CD4-positive, CD25-positive, alpha-beta regulatory T cell (primary cell): ENCODE results near the gene CBFA2T2. TPM values are rescaled to one million over a fixed set of nuclear protein-coding genes. Genes with fewer than 3 reads are reported as not detected.

ENCODE experiments used
- ATAC-seq, 2 donors: fragments of 150-1000 bp; cut with Tn5 transposase; one replicate each; pipeline ENCODE4 v1.10.0; 2021; ENCODE audit warnings: low read depth in 2 of 2, moderate number of reproducible peaks in 2 of 2, moderate library complexity in 1 of 2
- DNase-seq, 3 donors: peaks; one replicate each; pipeline versions ENCODE4 v3.0.0 to v3.0.0-alpha.2; 2012 to 2022; ENCODE audit warnings: mixed read lengths in 1 of 3
- H3K27ac ChIP-seq: one replicate; pipeline ENCODE4 v1.7.0; 2013; ENCODE audit warnings: mild to moderate bottlenecking, low read length; ENCODE audit not compliant: insufficient read depth, poor library complexity, severe bottlenecking
- H3K27me3 ChIP-seq: one replicate; pipeline ENCODE4 v1.7.0; 2013; ENCODE audit warnings: low read length; ENCODE audit not compliant: control insufficient read depth, insufficient read depth
- H3K36me3 ChIP-seq: one replicate; pipeline ENCODE4 v1.7.0; 2013; ENCODE audit warnings: mild to moderate bottlenecking, low read length, moderate library complexity; ENCODE audit not compliant: control insufficient read depth, insufficient read depth
- H3K4me1 ChIP-seq: 2 replicates; pipeline ENCODE4 v1.7.0; 2013; ENCODE audit warnings: mild to moderate bottlenecking, low read length; ENCODE audit not compliant: insufficient read depth, control insufficient read depth, poor library complexity, severe bottlenecking
- H3K4me3 ChIP-seq: one replicate; pipeline ENCODE4 v1.7.0; 2013; ENCODE audit warnings: low read depth, mild to moderate bottlenecking, low read length, moderate library complexity
- H3K9me3 ChIP-seq, 2 experiments: 1 replicate in 1 of 2; 2 replicates in 1 of 2; pipeline ENCODE4 v1.7.0; 2013; ENCODE audit warnings: low read length in 2 of 2, mild to moderate bottlenecking in 1 of 2, moderate library complexity in 1 of 2; ENCODE audit not compliant: control insufficient read depth in 2 of 2
- H3K27ac Mint-ChIP-seq, 3 donors: one replicate each; pipeline ENCODE4 v1.8.0; 2020 to 2022; ENCODE audit warnings: mild to moderate bottlenecking in 3 of 3, mixed read lengths in 3 of 3, moderate library complexity in 2 of 3
- H3K27me3 Mint-ChIP-seq: one replicate; pipeline ENCODE4 v1.8.0; 2022; ENCODE audit warnings: mild to moderate bottlenecking, mixed read lengths
- H3K36me3 Mint-ChIP-seq: one replicate; pipeline ENCODE4 v1.8.0; 2020; ENCODE audit warnings: mixed read lengths
- H3K4me1 Mint-ChIP-seq, 4 donors: one replicate each; pipeline ENCODE4 v1.8.0; 2020 to 2022; ENCODE audit warnings: mixed read lengths in 4 of 4, mild to moderate bottlenecking in 1 of 4
- H3K4me3 Mint-ChIP-seq, 4 donors: one replicate each; pipeline ENCODE4 v1.8.0; 2020 to 2022; ENCODE audit warnings: mild to moderate bottlenecking in 4 of 4, mixed read lengths in 4 of 4, moderate library complexity in 3 of 4
- H3K9me3 Mint-ChIP-seq, 7 donors: one replicate each; pipeline ENCODE4 v1.8.0; 2020 to 2022; ENCODE audit warnings: mixed read lengths in 7 of 7, mild to moderate bottlenecking in 3 of 7, moderate library complexity in 2 of 7
- polyA plus RNA-seq, 4 donors: library from polyadenylated mRNA; unstranded; fragments of 300-500 nt; fragmentation: Illumina TruSeq; gene quantifications; one replicate each; pipeline ENCODE4 v1.2.3, GENCODE V29; 2021
- total RNA-seq: library from RNA; stranded (reverse); gene quantifications from one replicate; pipeline ENCODE4 v1.2.3, GENCODE V29; 2022

The CBFA2T2 gene
- total and polyA plus RNA-seq, 5 donors from 2014 or later = 11.8 to 31.0 (median 14.0) TPM

DNA sequence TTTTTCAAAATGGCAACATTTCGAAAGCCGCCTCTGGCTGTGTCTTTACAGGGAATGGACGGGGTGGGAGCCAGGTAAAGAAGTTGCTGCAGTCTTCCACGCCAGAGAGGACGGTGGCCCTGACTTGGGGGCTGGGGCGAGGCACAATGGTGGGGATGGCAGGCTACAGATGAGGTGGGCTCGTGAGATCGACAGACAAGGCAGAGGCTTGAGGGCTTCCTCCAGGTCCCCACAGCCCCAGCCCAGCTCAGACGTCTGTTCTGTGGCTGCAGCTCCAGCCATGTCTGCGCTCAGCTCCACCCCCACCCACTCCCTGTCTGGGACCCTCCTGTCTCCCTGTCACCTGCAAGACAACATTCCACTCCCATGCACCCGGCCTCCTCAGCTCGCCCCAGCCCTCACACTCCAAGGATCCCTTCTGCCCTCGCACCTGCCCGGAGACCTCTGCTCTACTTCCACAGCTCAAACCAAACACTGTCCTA is 164.8 kb downstream of the CBFA2T2 start:
- Histone ChIP-seq H3K36me3 (no peaks in the 10 kb centered on the region), H3K4me1 (peaks cover under 1% of the 10 kb centered on the region), H3K4me3 (no peak overlapping the region), H3K27ac (no peak overlapping the region), H3K9me3 (no peaks in the 10 kb centered on the region), H3K27me3 (no peaks in the 10 kb centered on the region)
- Mint-ChIP-seq H3K4me3 (peak overlapping the region in 1 of 4 donors; percentile 41), H3K36me3 (no peaks in the 10 kb centered on the region), H3K27me3 (no peaks in the 10 kb centered on the region), H3K4me1 (peaks cover 4 to 25% (median 13%) of the 10 kb centered on the region in 4 donors), H3K9me3 (no peaks in the 10 kb centered on the region), H3K27ac (no peak overlapping the region)
- no peak for DNase-seq
- ATAC-seq = no peak

DNA sequence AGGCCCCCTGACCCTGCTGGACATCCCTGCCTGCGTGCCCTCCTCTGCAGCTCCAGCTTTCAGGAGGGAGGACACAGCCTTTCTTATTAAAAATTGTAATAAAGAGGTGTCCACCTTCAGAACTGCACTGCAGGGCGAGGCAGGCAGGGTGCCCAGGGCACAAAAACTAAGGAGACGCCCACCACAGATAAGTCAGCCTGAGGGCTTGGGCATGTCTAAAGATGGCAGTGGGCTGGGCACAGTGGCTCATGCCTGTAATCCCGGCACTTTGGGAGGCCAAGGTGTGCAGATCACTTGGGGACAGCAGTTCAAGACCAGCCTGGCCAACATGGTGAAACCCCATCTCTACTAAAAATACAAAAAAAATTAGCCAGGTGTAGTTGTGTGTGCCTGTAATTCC is 165.3 kb downstream of the CBFA2T2 start:
- DNase-seq = no peak
- Histone ChIP-seq H3K4me1 (no peaks in the 10 kb centered on the region), H3K9me3 (no peaks in the 10 kb centered on the region), H3K4me3 (no peak overlapping the region), H3K36me3 (no peaks in the 10 kb centered on the region), H3K27ac (no peak overlapping the region), H3K27me3 (no peaks in the 10 kb centered on the region)
- H3K27ac Mint-ChIP-seq = no peak overlapping the region
- no peak for ATAC-seq
- no peak overlapping the region for H3K4me3 Mint-ChIP-seq
- peaks cover 4 to 23% (median 12%) of the 10 kb centered on the region in 4 donors for H3K4me1 Mint-ChIP-seq
- no peaks in the 10 kb centered on the region for H3K27me3 Mint-ChIP-seq
- H3K36me3 Mint-ChIP-seq = no peaks in the 10 kb centered on the region
- H3K9me3 Mint-ChIP-seq = no peaks in the 10 kb centered on the region

DNA sequence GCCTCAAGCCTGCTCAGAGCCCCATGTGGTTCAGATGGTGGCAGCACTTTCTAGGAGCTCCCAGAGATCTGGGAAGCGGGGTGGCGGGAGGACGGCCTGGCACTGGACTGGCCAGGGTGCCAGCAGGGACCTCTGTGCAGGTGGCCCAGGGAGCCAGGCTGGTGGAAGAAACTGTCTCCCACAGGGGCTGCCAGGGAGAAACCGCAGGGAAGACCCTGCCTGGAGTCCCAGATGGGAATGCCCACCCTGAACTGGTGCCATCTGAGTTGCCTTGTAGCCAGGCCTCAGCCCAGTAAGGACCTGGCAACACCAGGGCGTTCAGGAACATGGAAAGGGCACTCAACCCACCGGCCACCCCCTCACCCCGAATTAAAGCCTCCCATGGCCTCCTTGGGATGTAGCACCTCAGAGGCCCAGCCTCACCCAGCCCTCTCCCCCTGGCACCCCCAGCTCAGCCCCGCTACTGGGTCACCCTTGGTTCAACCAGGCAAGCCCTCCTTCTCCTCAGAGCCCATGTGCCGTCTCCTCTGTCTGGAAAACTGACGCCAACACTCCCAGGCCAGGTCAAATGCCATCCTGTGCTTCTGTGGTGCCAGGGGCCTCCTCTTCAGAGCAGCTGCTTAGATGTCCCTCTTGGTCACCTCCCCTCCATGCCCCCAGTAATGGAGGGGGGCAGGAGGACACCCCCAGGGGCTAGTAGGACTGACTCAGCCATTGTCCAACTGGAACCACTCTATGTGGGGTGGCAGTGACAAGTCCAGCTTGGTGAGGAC is 166.3 kb downstream of the CBFA2T2 start:
- no peaks in the 10 kb centered on the region for H3K36me3 ChIP-seq
- no peak for ATAC-seq
- H3K4me3 ChIP-seq = no peak overlapping the region
- no peaks in the 10 kb centered on the region for H3K4me1 ChIP-seq
- DNase-seq = no peak
- no peaks in the 10 kb centered on the region for H3K9me3 ChIP-seq
- H3K27ac ChIP-seq = no peak overlapping the region
- Mint-ChIP-seq H3K4me1 (peaks cover 4 to 21% (median 12%) of the 10 kb centered on the region in 4 donors), H3K36me3 (no peaks in the 10 kb centered on the region), H3K4me3 (no peak overlapping the region), H3K27ac (no peak overlapping the region), H3K9me3 (no peaks in the 10 kb centered on the region), H3K27me3 (no peaks in the 10 kb centered on the region)
- H3K27me3 ChIP-seq = no peaks in the 10 kb centered on the region

DNA sequence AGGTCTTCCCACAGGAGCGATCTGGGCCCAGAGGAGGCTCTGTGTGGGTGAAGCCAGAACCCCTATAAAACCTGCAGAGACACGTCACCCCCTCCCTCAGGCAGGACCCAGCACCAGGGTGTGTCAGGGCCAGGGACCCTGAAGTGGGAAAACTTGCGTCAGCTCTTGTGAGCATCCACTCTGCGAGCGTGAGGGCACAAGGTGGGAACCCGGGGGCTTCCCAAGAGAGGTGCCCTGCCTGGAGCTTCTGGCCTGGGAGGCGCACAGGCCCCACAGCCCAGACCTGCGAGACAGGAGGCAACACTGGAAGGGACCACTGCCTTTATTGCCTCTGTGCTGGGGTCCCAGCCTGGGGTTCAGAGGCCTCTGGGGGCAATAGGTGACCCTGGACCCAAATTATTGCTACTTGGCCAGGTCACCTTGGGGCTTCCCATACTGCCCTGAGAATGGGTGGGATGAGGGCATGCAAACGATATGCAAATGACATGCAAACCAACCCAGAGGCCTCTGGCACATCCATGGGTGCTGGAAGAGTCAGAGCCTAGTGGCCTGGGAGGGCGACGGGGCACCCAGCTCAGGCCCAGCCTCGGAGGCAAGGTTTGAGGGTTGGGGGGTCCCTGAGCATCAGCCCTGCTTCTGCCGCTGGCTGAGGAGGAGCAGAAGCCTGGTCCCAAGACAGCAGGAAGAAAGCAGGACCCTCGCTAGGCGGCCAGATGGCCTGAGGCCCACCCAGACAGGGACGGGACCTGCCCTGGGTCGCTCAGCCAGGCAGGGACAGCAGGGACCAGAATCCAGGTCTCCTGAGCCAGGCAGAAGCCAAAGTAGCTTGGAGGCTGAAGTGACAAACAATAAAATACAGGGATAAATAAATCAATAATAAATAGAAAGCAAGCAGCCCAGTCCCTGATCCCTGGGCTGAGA is 167.1 kb downstream of the CBFA2T2 start:
- Histone ChIP-seq H3K27me3 (no peaks in the 10 kb centered on the region), H3K9me3 (no peaks in the 10 kb centered on the region), H3K4me1 (peaks cover 2% of the 10 kb centered on the region), H3K4me3 (no peak overlapping the region), H3K27ac (no peak overlapping the region), H3K36me3 (no peaks in the 10 kb centered on the region)
- DNase-seq (no peak), ATAC-seq (no peak)
- H3K4me1 Mint-ChIP-seq = peaks cover 2 to 17% (median 9%) of the 10 kb centered on the region in 4 donors
- H3K4me3 Mint-ChIP-seq = no peak overlapping the region
- H3K27me3 Mint-ChIP-seq = no peaks in the 10 kb centered on the region
- no peaks in the 10 kb centered on the region for H3K9me3 Mint-ChIP-seq
- H3K36me3 Mint-ChIP-seq = no peaks in the 10 kb centered on the region
- H3K27ac Mint-ChIP-seq = no peak overlapping the region

DNA sequence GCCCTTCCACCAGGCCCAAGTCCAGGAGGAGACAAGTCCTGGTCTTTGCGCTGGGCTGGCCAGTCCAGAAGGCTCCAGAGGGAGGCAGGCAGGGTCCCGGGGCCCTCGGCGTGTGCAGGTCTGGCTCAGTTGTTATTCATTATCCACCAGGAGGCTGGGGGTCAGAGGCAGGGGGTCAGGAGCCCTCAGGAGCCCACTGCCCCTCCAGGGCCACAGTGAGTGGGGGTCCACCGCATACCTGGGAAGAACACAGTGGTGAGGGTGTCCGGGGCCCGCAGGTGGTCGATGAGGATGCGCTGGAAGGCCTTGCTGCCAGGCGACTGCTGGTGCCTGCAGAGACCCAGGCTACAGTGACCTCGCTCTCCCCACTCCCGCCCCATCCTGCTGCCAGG is 167.8 kb downstream of the CBFA2T2 start:
- H3K4me1 ChIP-seq = peaks cover 8% of the 10 kb centered on the region
- Mint-ChIP-seq H3K36me3 (no peaks in the 10 kb centered on the region), H3K9me3 (no peaks in the 10 kb centered on the region), H3K27ac (no peak overlapping the region), H3K4me3 (no peak overlapping the region), H3K4me1 (peaks cover under 1 to 16% (median 8%) of the 10 kb centered on the region in 4 donors), H3K27me3 (no peaks in the 10 kb centered on the region)
- ATAC-seq = no peak
- no peak overlapping the region for H3K27ac ChIP-seq
- H3K4me3 ChIP-seq = no peak overlapping the region
- H3K9me3 ChIP-seq = no peaks in the 10 kb centered on the region
- H3K36me3 ChIP-seq = no peaks in the 10 kb centered on the region
- DNase-seq = no peak
- no peaks in the 10 kb centered on the region for H3K27me3 ChIP-seq

DNA sequence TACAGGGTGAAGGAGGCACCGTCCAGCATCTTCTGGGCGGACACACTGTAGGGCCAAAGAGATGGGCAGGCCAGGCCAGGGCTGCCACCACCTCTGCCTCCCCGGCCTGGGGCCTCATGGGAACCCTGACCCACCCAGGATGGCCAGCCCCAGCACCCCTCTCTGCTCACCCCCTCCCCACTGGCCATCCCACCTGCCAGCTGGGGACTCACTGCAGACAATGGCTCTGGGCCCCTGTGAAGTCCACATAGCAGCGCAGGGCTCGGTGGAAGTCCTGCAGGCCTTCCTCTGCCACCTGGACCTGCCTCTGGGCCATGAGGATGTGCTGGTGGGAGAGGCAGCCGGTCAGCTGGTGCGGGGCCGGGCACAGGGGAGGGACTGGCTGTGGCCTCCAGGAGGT is 168.6 kb downstream of the CBFA2T2 start:
- Histone ChIP-seq H3K27me3 (no peaks in the 10 kb centered on the region), H3K4me3 (no peak overlapping the region), H3K4me1 (peaks cover 16% of the 10 kb centered on the region), H3K36me3 (no peaks in the 10 kb centered on the region), H3K9me3 (no peaks in the 10 kb centered on the region), H3K27ac (no peak overlapping the region)
- Mint-ChIP-seq H3K9me3 (no peaks in the 10 kb centered on the region), H3K4me3 (no peak overlapping the region), H3K27me3 (no peaks in the 10 kb centered on the region), H3K36me3 (no peaks in the 10 kb centered on the region), H3K4me1 (peaks cover 0 to 12% (median 8%) of the 10 kb centered on the region in 4 donors), H3K27ac (no peak overlapping the region)
- ATAC-seq = no peak
- DNase-seq = no peak

DNA sequence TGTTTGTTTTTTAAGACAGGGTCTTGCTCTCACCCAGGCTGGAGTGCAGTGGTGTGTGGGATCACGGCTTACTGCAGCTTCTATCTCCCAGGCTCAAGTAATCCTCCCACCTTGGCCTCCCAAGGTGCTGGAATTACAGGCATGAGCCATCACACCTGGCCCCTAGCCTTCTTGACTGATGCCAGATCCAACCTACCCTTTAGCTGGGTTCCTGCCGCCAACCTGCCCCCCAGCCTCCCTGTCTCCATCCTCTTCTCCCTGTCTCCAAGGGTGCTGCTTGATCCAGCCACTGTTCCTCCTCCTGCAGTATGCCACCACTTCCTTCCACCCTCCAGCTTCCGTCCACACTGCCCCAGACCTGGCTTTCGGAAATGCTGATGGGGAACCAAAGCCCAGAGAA is 169.0 kb downstream of the CBFA2T2 start:
- Histone ChIP-seq H3K27me3 (no peaks in the 10 kb centered on the region), H3K27ac (no peak overlapping the region), H3K36me3 (no peaks in the 10 kb centered on the region), H3K4me3 (no peak overlapping the region), H3K4me1 (peaks cover 20% of the 10 kb centered on the region), H3K9me3 (no peaks in the 10 kb centered on the region)
- peaks cover 0 to 14% (median 8%) of the 10 kb centered on the region in 4 donors for H3K4me1 Mint-ChIP-seq
- ATAC-seq (no peak), DNase-seq (no peak)
- no peaks in the 10 kb centered on the region for H3K36me3 Mint-ChIP-seq
- peak overlapping the region in 1 of 4 donors; percentile 44 for H3K4me3 Mint-ChIP-seq
- no peaks in the 10 kb centered on the region for H3K9me3 Mint-ChIP-seq
- H3K27me3 Mint-ChIP-seq = no peaks in the 10 kb centered on the region
- H3K27ac Mint-ChIP-seq = no peak overlapping the region
